Prostate gland (tissue), 2 donors: ENCODE results near the gene ZNF653. TPM values are rescaled to one million over a fixed set of nuclear protein-coding genes. Genes with fewer than 3 reads are reported as not detected.
"Not testable (repeated sequence)": the region's sequence is repeated elsewhere in the genome, so short reads cannot be mapped to it uniquely, and the experiment has no call there.

ENCODE experiments used
- DNase-seq: peaks from one replicate; pipeline ENCODE4 v3.0.0-alpha.2; 2019; ENCODE audit warnings: low spot score
- H3K27ac ChIP-seq, 2 donors: fragments of 200-600 bp; sonication (generic); 2 replicates each; pipeline ENCODE4 v1.5.1; 2017 to 2019
- H3K27me3 ChIP-seq: fragments of 200-600 bp; sonication (generic); replicated peaks from 2 replicates; pipeline ENCODE4 v1.5.1; 2019; ENCODE audit not compliant: insufficient read depth
- H3K36me3 ChIP-seq, 2 donors: fragments of 200-600 bp; sonication (generic); 1 replicate in 1 of 2; 2 replicates in 1 of 2; pipeline versions ENCODE4 v1.5.1 to v1.8.1; 2017 to 2019
- H3K4me1 ChIP-seq: fragments of 200-600 bp; sonication (generic); replicated peaks from 2 replicates; pipeline ENCODE4 v1.5.1; 2019
- H3K4me3 ChIP-seq, 2 donors: fragments of 200-600 bp; sonication (generic); 2 replicates each; pipeline ENCODE4 v1.5.1; 2017 to 2019
- H3K9me3 ChIP-seq: fragments of 200-600 bp; sonication (generic); 2 replicates; pipeline ENCODE4 v1.5.1; 2017
- CTCF ChIP-seq, 4 experiments: fragments of 200-600 bp in 2 of 4; fragments of 450-650 bp in 2 of 4; sonication (generic) in 2 of 4; IDR thresholded peaks; 1 replicate in 3 of 4; 2 replicates in 1 of 4; pipeline ENCODE4 v1.5.1; 2016 to 2019; ENCODE audit warnings: antibody characterized with exemption in 4 of 4, mild to moderate bottlenecking in 2 of 4, moderate library complexity in 2 of 4
- POLR2A ChIP-seq: fragments of 450-650 bp; IDR thresholded peaks from one replicate; pipeline ENCODE4 v1.6.1; 2016; ENCODE audit warnings: antibody characterized with exemption, mild to moderate bottlenecking
- POLR2AphosphoS5 ChIP-seq: sonication (generic); formaldehyde crosslinking; IDR thresholded peaks from one replicate; pipeline ENCODE4 v1.6.1; 2017; ENCODE audit warnings: antibody characterized with exemption
- WGBS: methylation state at CpG from one replicate; pipeline ENCODE4 v1.1.5; 2018; 5-methylcytosine and 5-hydroxymethylcytosine counted together
- intact Hi-C: fragments of 100-400 bp; cut with DNase I; formaldehyde crosslinking; loops from one replicate; pipeline ENCODE4 v1.14.2; 2022
- total RNA-seq, 2 donors: library from RNA; depleted of rRNA; stranded (reverse); fragments of >200 nt; gene quantifications; one replicate each; pipeline ENCODE4 v1.1.0, GENCODE V29; 2016

The ZNF653 gene
- total RNA-seq, 2 donors from 2014 or later, result 11.2 to 25.8 TPM

- 87% methylated on average over 19 of the region's 19 CpGs for WGBS
- Histone ChIP-seq H3K9me3 (no peaks in the 10 kb centered on the region), H3K4me3 (no peak overlapping the region), H3K36me3 (no peaks in the 10 kb centered on the region), H3K27me3 (no peaks in the 10 kb centered on the region), H3K27ac (no peak overlapping the region), H3K4me1 (no peaks in the 10 kb centered on the region)
- no peak for TF ChIP-seq POLR2A
- no peak for TF ChIP-seq CTCF (IDR thresholded peaks at IDR 0.05)
- no peak for TF ChIP-seq POLR2AphosphoS5
- DNase-seq, result no peak
- intact Hi-C loops, result no loop called here
These were observed 47.3 kb downstream of the ZNF653 start for GRCh38 chr19:11458236-11458900.

DNA sequence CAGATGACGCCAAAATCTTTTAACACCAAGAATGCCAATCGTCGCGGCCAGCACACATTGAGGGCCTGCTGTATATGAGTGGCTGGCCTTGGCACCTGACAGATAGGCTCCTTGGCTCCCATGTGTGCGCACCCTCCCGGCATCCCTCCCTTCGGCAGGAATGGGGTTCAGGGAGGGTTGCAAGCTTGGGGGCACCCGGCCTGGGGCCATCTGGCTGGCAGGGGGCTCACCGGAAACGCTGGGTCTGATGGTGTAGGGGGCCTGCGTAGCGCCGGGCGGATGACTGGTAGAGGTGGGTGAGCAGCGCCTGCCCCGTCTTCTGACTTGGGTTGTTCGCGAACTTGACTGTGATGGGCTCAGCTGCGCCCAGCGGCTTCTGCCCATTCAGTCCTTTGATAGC is 47.8 kb downstream of the ZNF653 start:
- H3K9me3 ChIP-seq, result no peaks in the 10 kb centered on the region
- H3K4me3 ChIP-seq, result no peak overlapping the region
- no peaks in the 10 kb centered on the region for H3K4me1 ChIP-seq
- no peak overlapping the region for H3K27ac ChIP-seq
- TF ChIP-seq POLR2AphosphoS5 (no peak), CTCF (IDR thresholded peaks at IDR 0.05) (no peak), POLR2A (no peak)
- intact Hi-C loops, result no loop called here
- 86% methylated on average over 20 of the region's 20 CpGs for WGBS
- no peaks in the 10 kb centered on the region for H3K27me3 ChIP-seq
- H3K36me3 ChIP-seq, result no peaks in the 10 kb centered on the region
- no peak for DNase-seq

DNA sequence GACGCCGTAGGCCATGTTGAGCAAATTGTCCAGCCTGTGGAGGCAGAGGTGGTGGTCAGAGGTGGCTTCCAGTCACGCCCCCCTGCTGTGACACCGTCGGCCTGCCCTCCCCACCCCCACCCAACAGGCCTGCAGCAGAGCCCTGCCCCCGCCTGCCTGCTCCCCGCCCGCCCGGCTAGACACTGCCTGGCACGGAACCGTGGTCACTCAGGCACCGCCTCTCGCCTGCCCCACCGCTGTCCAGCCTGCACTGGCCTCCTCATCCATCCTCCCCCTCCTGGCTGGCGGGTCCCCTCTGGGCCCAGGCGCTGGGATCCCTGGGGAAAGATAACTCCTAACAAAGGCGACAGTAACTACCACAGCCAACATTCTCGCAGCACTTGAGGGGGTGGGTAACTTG is 48.5 kb downstream of the ZNF653 start:
- 32% methylated on average over 14 of the region's 18 CpGs for WGBS
- H3K36me3 ChIP-seq, result no peaks in the 10 kb centered on the region
- no peak for DNase-seq
- H3K27ac ChIP-seq, result no peak overlapping the region
- H3K4me3 ChIP-seq, result no peak overlapping the region
- TF ChIP-seq CTCF (IDR thresholded peaks at IDR 0.05) (no peak), POLR2AphosphoS5 (no peak), POLR2A (no peak)
- no peaks in the 10 kb centered on the region for H3K27me3 ChIP-seq
- no peaks in the 10 kb centered on the region for H3K9me3 ChIP-seq
- H3K4me1 ChIP-seq, result no peaks in the 10 kb centered on the region
- intact Hi-C loops, result no loop called here

DNA sequence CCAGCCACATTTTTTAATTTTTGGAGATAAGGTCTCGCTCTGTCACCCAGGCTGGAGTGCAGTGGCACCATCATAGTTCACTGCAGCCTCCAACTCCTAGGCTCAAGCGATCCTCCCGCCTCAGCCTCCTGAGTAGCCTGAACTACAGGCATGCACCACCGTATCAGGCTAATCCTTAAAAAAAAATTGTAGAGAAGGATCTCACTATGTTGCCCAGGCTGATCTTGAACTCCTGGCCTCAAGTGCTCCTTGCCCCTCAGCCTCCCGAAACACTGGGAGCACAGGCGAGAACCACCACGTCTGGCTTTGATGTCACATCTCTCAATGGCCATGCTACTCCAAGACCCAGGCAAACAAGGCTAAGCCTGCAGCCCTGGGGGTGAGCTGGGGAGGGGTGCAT is 49.0 kb downstream of the ZNF653 start:
- no peaks in the 10 kb centered on the region for H3K4me1 ChIP-seq
- no peak for TF ChIP-seq POLR2A

DNA sequence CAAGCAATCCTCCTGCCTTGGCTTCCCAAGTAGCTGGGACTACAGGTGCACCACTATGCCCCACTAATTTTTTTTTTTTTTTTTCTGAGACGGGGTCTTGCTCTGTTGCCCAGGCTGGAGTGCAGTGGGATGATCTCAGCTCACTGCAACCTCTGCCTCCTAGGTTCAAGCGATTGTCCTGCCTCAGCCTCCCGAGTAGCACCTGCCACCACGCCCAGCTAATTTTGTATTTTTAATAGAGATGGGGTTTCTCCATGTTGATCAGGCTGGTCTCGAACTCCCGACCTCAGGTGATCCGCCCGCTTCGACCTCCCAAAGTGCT is 50.4 kb downstream of the ZNF653 start:
- H3K27ac ChIP-seq, H3K9me3 ChIP-seq, H3K4me3 ChIP-seq, intact Hi-C loops, H3K4me1 ChIP-seq, H3K27me3 ChIP-seq, DNase-seq, H3K36me3 ChIP-seq: not testable (repeated sequence)
- 87% methylated on average over 9 of the region's 9 CpGs for WGBS

More for the DNA sequence above, 49.0 kb downstream of the ZNF653 start:
- Histone ChIP-seq H3K27ac (no peak overlapping the region), H3K4me3 (no peak overlapping the region), H3K9me3 (no peaks in the 10 kb centered on the region), H3K36me3 (no peaks in the 10 kb centered on the region), H3K27me3 (no peaks in the 10 kb centered on the region)
- intact Hi-C loops, result no loop called here
- no peak for DNase-seq
- 88% methylated on average over 7 of the region's 7 CpGs for WGBS
